K562 (cell line): ENCODE results near the gene LARP4B. TPM values are rescaled to one million over a fixed set of nuclear protein-coding genes. Genes with fewer than 3 reads are reported as not detected.

Source experiments
- ATAC-seq: fragments of 200-7000 bp; cut with Tn5 transposase; 3 replicates; pipeline ENCODE4 v1.9.1; 2020; ENCODE audit warnings: moderate library complexity
- BruUV-seq: library from RNA; stranded (reverse); fragments of 400-500 nt; replicated peaks from 2 replicates; lab custom pipeline; 2021; lab: Mats Ljungman, UMichigan
- CTCF ChIA-PET: fragments of 300-600 bp; formaldehyde crosslinking; extraction: SDS; loops from one replicate; lab custom pipeline; 2021; ENCODE audit warnings: low intra/inter-chr PET ratio; lab: Yijun Ruan, JAX
- POLR2A ChIA-PET: fragments of 300-600, 350-650 bp; sonication (Branson Sonifier 250); formaldehyde crosslinking; extraction: SDS; loops from one replicate; lab custom pipeline; 2021; ENCODE audit warnings: antibody characterized with exemption, inconsistent platforms; lab: Yijun Ruan, JAX
- DNase-seq, 4 experiments: peaks; one replicate each; pipeline versions ENCODE4 v3.0.0 to v3.0.0-alpha.2; 2011 to 2018; ENCODE audit warnings: low spot score in 3 of 4, mixed read lengths in 3 of 4; ENCODE audit errors: extremely low read depth in 1 of 4
- FAIRE-seq: peaks from 2 replicates; lab custom pipeline; 2011; peaks lifted over from hg19 to GRCh38; lab: Jason Lieb, UNC
- H2AFZ ChIP-seq: 2 replicates; pipeline ENCODE4 v1.6.0; 2011; ENCODE audit warnings: low read depth, low read length, control low read depth, inconsistent platforms
- H3K27ac ChIP-seq: fragments of 200-600 bp; 3 replicates; pipeline ENCODE4 v1.8.0; 2011; ENCODE audit warnings: low read depth, mild to moderate bottlenecking, control low read depth, inconsistent platforms, low read length, moderate library complexity, mixed read lengths; ENCODE audit errors: extremely low read depth
- H3K27me3 ChIP-seq, 2 experiments: fragments of 300-600 bp in 1 of 2; 2 replicates in 1 of 2; 3 replicates in 1 of 2; pipeline versions ENCODE4 v1.6.0 to v1.8.0; 2011; ENCODE audit warnings: inconsistent platforms in 2 of 2, low read length in 2 of 2, mild to moderate bottlenecking in 1 of 2, mixed read lengths in 1 of 2, moderate library complexity in 1 of 2; ENCODE audit not compliant: control insufficient read depth in 2 of 2, insufficient read depth in 2 of 2
- H3K36me3 ChIP-seq: fragments of 300-600 bp; 3 replicates; pipeline ENCODE4 v1.8.0; 2011; ENCODE audit warnings: mild to moderate bottlenecking, low read length, inconsistent platforms; ENCODE audit not compliant: control insufficient read depth, insufficient read depth
- H3K4me1 ChIP-seq, 2 experiments: fragments of 200-600 bp in 1 of 2; replicated peaks in 1 of 2; 2 replicates in 1 of 2; 3 replicates in 1 of 2; pipeline versions ENCODE4 v1.5.1 to v1.8.0; 2011; ENCODE audit warnings: inconsistent platforms in 2 of 2, low read length in 2 of 2, mild to moderate bottlenecking in 1 of 2, mixed read lengths in 1 of 2, moderate library complexity in 1 of 2; ENCODE audit not compliant: control insufficient read depth in 2 of 2, insufficient read depth in 2 of 2
- H3K4me2 ChIP-seq: 2 replicates; pipeline ENCODE4 v1.6.1; 2011; ENCODE audit warnings: low read length, control low read depth, inconsistent platforms, mixed read lengths; ENCODE audit not compliant: insufficient read depth
- H3K4me3 ChIP-seq: fragments of 200-600 bp; sonication (generic), shearing (Covaris generic); 2 replicates; pipeline ENCODE4 v1.5.1; 2016; ENCODE audit warnings: control low read depth, inconsistent platforms
- H3K79me2 ChIP-seq: fragments of 200-600 bp; 3 replicates; pipeline ENCODE4 v1.8.0; 2011; ENCODE audit warnings: low read length, inconsistent platforms; ENCODE audit not compliant: control insufficient read depth, insufficient read depth
- H3K9ac ChIP-seq, 2 experiments: 2 replicates each; pipeline versions ENCODE4 v1.6.0 to v1.6.1; 2011; ENCODE audit warnings: low read depth in 2 of 2, low read length in 2 of 2, control low read depth in 1 of 2, inconsistent platforms in 1 of 2, mild to moderate bottlenecking in 1 of 2, mixed read lengths in 1 of 2; ENCODE audit not compliant: insufficient read depth in 1 of 2
- H3K9me1 ChIP-seq: one replicate; pipeline ENCODE4 v1.6.0; 2011; ENCODE audit warnings: inconsistent platforms, mild to moderate bottlenecking, low read length, moderate library complexity; ENCODE audit not compliant: control insufficient read depth, insufficient read depth
- H3K9me3 ChIP-seq: replicated peaks from 2 replicates; pipeline ENCODE4 v1.5.1; 2011; ENCODE audit warnings: low read depth, low read length, inconsistent platforms; ENCODE audit not compliant: control insufficient read depth, insufficient read depth
- H4K20me1 ChIP-seq: replicated peaks from 2 replicates; pipeline ENCODE4 v1.6.1; 2011; ENCODE audit warnings: low read length, inconsistent platforms, mixed read lengths; ENCODE audit not compliant: control insufficient read depth, insufficient read depth
- BDP1 ChIP-seq: IDR thresholded peaks from 3 replicates; pipeline ENCODE4 v1.6.1; 2011; ENCODE audit not compliant: insufficient read length, insufficient read depth
- CHD1 ChIP-seq: fragments of 200-600 bp; sonication (generic); IDR thresholded peaks from one replicate; pipeline ENCODE4 v1.6.1; 2012; ENCODE audit warnings: mild to moderate bottlenecking, moderate library complexity, low read length, inconsistent platforms
- COPS2 ChIP-seq: fragments of 450-650 bp; conservative IDR thresholded peaks from 2 replicates; pipeline ENCODE4 v1.6.1; 2016; ENCODE audit warnings: mild to moderate bottlenecking, moderate library complexity
- EHMT2 ChIP-seq: fragments of 450-650 bp; IDR thresholded peaks from 2 replicates; pipeline ENCODE4 v1.6.1; 2018; ENCODE audit warnings: antibody characterized with exemption
- EZH2 ChIP-seq: IDR thresholded peaks from 2 replicates; pipeline ENCODE4 v1.6.1; 2012; ENCODE audit warnings: low read depth, mild to moderate bottlenecking, inconsistent platforms, low read length, borderline replicate concordance
- NCOA1 ChIP-seq: fragments of 450-650 bp; IDR thresholded peaks from 2 replicates; pipeline ENCODE4 v1.6.1; 2016; ENCODE audit warnings: low read depth
- NFIC ChIP-seq: fragments of 450-650 bp; IDR thresholded peaks from 2 replicates; pipeline ENCODE4 v1.6.1; 2017; ENCODE audit warnings: mild to moderate bottlenecking, inconsistent platforms
- OTX1 ChIP-seq: fragments of 450-650 bp; formaldehyde crosslinking; IDR thresholded peaks from 2 replicates; pipeline ENCODE4 v1.4.0; 2022; ENCODE audit warnings: mild to moderate bottlenecking
- RUNX1 ChIP-seq: sonication (generic); IDR thresholded peaks from 2 replicates; pipeline ENCODE4 v1.6.1; 2016; ENCODE audit warnings: antibody characterized with exemption, low read depth
- SP2 ChIP-seq: IDR thresholded peaks from 2 replicates; pipeline ENCODE4 v1.6.1; 2011; ENCODE audit warnings: mild to moderate bottlenecking, low read depth, low read length, moderate library complexity; ENCODE audit not compliant: poor library complexity, severe bottlenecking; ENCODE audit errors: extremely low read depth
- TCFL5 ChIP-seq: fragments of 250-450 bp; sonication (Bioruptor Pico); conservative IDR thresholded peaks from 2 replicates; pipeline ENCODE4 v1.6.1; 2021; ENCODE audit warnings: mild to moderate bottlenecking, moderate library complexity, matching md5 sums
- ZNF140 ChIP-seq: fragments of 250-450 bp; sonication (Bioruptor Pico); IDR thresholded peaks from 2 replicates; pipeline ENCODE4 v1.8.0; 2021; ENCODE audit warnings: moderate library complexity, mild to moderate bottlenecking, inconsistent platforms
- ZNF232 ChIP-seq: sonication (generic); formaldehyde crosslinking; IDR thresholded peaks from 2 replicates; pipeline ENCODE4 v1.8.0; 2022; ENCODE audit warnings: mild to moderate bottlenecking, missing genetic modification reagents
- ZNF507 ChIP-seq: conservative IDR thresholded peaks from 2 replicates; pipeline ENCODE4 v1.6.1; 2017; ENCODE audit warnings: missing genetic modification characterization, missing compliant biosample characterization
- WGBS: fragments of 100-300 bp; shearing (Covaris generic); methylation state at CpG from one replicate; pipeline ENCODE4 v1.1.6; 2016; ENCODE audit warnings: low coverage, mixed read lengths; ENCODE audit not compliant: insufficient coverage; ENCODE audit errors: missing lambda C conversion rate; 5-methylcytosine and 5-hydroxymethylcytosine counted together
- in situ Hi-C: fragments of 300-500 bp; cut with MboI; formaldehyde crosslinking; loops from 4 replicates; pipeline ENCODE4 v1.15.0; 2018; ENCODE audit warnings: inconsistent platforms, mixed read lengths
- intact Hi-C: fragments of 100-400 bp; cut with micrococcal nuclease; formaldehyde crosslinking; loops from 2 replicates; pipeline ENCODE4 v1.14.2; 2022
- polyA plus RNA-seq, 8 experiments: library from polyadenylated mRNA; depleted of rRNA in 4 of 8; stranded (reverse) in 5 of 8; unstranded in 3 of 8; fragments of >200 nt; fragmentation: Nextera tagmentation in 2 of 8; fragmentation: Illumina TruSeq in 1 of 8; extraction: Ambion mirVana in 2 of 8; extraction: Trizol in 1 of 8; gene quantifications; 2 replicates each; pipeline versions ENCODE4 v1.2.1 to v1.2.3, GENCODE V29; 2011 to 2014; ENCODE audit warnings: inconsistent platforms in 1 of 8, missing spikeins in 1 of 8
- total RNA-seq, 7 experiments: library from RNA; depleted of rRNA in 6 of 7; stranded (reverse); fragments of >200 nt in 6 of 7; fragmentation: Illumina TruSeq in 2 of 7; extraction: Trizol in 2 of 7; gene quantifications; 2 replicates each; pipeline versions ENCODE4 v1.2.1 to v1.2.3, GENCODE V29; 2011 to 2021; ENCODE audit warnings: low replicate concordance in 1 of 7
- TF ChIP-seq, protein P1 (sequence below), 3 experiments: fragments of 200-800 bp in 1 of 3; sonication (Bioruptor generic) in 1 of 3; sonication (generic) in 1 of 3; formaldehyde crosslinking in 1 of 3; IDR thresholded peaks; 2 replicates each; pipeline versions ENCODE4 v1.6.1 to v1.8.0; 2016 to 2022; ENCODE audit warnings: mild to moderate bottlenecking in 2 of 3, missing compliant biosample characterization in 2 of 3, missing genetic modification characterization in 2 of 3, missing genetic modification reagents in 1 of 3
- TF ChIP-seq, protein P2 (sequence below): sonication (generic); formaldehyde crosslinking; IDR thresholded peaks from 2 replicates; pipeline ENCODE4 v1.5.0; 2020; ENCODE audit warnings: missing genetic modification reagents

LARP4B gene
- total and polyA plus RNA-seq, 9 of the 15 experiments (the other 6 are each of a cell fraction or from before 2014, with no cell fraction given) = 11.8 to 130 (median 42.6) TPM

DNA sequence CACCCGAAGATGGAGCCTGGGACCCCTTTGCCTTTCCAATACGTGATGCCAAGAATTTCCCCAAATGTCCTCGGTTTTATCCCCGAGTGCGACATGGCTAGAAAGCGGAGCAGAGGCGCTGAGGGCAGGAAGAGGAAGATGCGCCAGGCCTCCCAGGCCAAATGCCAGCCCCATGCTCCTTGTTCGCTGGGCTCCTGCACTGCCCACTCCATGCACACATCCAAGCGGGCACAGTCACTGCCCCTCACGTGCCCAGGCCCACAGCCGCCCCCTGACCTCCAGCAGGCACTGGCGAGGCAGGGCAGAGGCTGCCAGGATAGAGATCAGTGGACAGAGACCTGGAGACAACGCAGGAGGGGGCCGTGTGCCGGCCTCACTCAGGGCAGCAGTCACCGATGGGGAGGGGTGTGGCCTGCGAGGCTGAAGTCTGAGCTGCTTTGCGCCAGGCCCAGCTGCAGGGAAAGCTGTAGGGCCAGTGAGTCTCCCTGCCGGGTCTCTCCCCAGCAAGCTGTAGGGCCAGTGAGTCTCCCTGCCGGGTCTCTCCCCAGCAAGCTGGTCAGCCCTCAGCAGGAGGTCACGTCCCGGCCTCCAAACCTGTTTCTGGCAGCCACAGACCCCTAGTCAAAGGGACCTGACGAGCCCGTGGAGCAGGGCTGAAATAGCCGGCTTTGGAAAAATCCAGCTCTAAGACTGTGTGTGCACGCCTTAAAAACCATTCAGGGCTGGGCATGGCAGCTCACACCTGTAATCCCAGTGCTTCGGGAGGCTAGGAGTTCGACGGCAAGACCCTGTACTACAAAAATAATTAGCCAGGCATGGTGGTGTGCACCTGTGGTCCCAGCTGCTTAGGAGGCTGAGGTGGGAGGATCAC is 141.4 kb downstream of the LARP4B start:
- POLR2A ChIA-PET = interaction anchor here (0.8 kb wide), 1 partner anchor 12 kb away, joined by 3 read pairs; no protein-coding TSS in a partner anchor
- Histone ChIP-seq H3K4me1 (peaks cover 6 to 40% of the 10 kb centered on the region in 2 experiments; a peak in 3 of 5 replicates), H3K79me2 (no peaks in the 10 kb centered on the region), H2AFZ (peak overlapping the region; percentile 100), H3K9ac (peak overlapping the region in 1 of 2 experiments; percentile 81; a peak in 1 of 4 replicates), H3K9me3 (no peaks in the 10 kb centered on the region), H3K4me3 (no peak overlapping the region), H3K27me3 (peaks cover 21 to 56% of the 10 kb centered on the region in 2 experiments), H3K27ac (no peak overlapping the region), H4K20me1 (no peaks in the 10 kb centered on the region; the same call in 1 of the 2 replicates), H3K4me2 (peak overlapping the region; percentile 84), H3K9me1 (peaks cover 3% of the 10 kb centered on the region), H3K36me3 (no peaks in the 10 kb centered on the region)
- FAIRE-seq (no peak), DNase-seq (peak in 1 of 4 experiments; percentile 8), ATAC-seq (peak; percentile 11; the same call in 1 of the 3 replicates)
- BruUV-seq = no TSS peak
- WGBS = 12% methylated on average over 25 of the region's 30 CpGs
- in situ Hi-C loops (no loop called here), intact Hi-C loops (loop anchor here (1.0 to 5.0 kb wide), 2 partner anchors 198 to 279 kb away; no protein-coding TSS in a partner anchor)
- CTCF ChIA-PET = interaction anchor here (0.6 to 2.1 kb wide), 3 partner anchors 276 to 518 kb away, joined by 3 to 9 read pairs (median 3); no protein-coding TSS in a partner anchor
- no peak for TF ChIP-seq COPS2
- no peak for TF ChIP-seq ZNF140 (CRISPR knock-in tag)
- TF ChIP-seq ZNF232 (CRISPR knock-in tag) = no peak
- no peak for TF ChIP-seq ZNF507 (tag)
- TF ChIP-seq, protein P1, sequence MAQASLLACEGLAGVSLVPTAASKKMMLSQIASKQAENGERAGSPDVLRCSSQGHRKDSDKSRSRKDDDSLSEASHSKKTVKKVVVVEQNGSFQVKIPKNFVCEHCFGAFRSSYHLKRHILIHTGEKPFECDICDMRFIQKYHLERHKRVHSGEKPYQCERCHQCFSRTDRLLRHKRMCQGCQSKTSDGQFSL (CRISPR knock-in tag; IDR thresholded peaks at IDR 0.05) = no peak
- TF ChIP-seq, protein P1 (tag; IDR thresholded peaks at IDR 0.05) = no peak
- TF ChIP-seq CHD1 = no peak
- no peak for TF ChIP-seq OTX1
- no peak for TF ChIP-seq SP2
- no peak for TF ChIP-seq NFIC
- no peak for TF ChIP-seq TCFL5 (CRISPR knock-in tag)
- TF ChIP-seq EHMT2 = no peak
- TF ChIP-seq, protein P2, sequence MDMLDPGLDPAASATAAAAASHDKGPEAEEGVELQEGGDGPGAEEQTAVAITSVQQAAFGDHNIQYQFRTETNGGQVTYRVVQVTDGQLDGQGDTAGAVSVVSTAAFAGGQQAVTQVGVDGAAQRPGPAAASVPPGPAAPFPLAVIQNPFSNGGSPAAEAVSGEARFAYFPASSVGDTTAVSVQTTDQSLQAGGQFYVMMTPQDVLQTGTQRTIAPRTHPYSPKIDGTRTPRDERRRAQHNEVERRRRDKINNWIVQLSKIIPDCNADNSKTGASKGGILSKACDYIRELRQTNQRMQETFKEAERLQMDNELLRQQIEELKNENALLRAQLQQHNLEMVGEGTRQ (CRISPR knock-in tag) = no peak
- no peak for TF ChIP-seq EZH2
- TF ChIP-seq NCOA1 = no peak
- TF ChIP-seq BDP1 = no peak
- no peak for TF ChIP-seq RUNX1
